Kidney (tissue), 14 donors: ENCODE measurements around the gene LPCAT1. TPM values are rescaled to one million over a fixed set of nuclear protein-coding genes. Genes with fewer than 3 reads are reported as not detected.

Source experiments
- DNase-seq, 5 donors: peaks; one replicate each; pipeline ENCODE4 v3.0.0-alpha.2; 2013 to 2020
- FAIRE-seq: peaks from 2 replicates; lab custom pipeline; 2012; peaks lifted over from hg19 to GRCh38; lab: Jason Lieb, UNC
- H3K27ac ChIP-seq, 2 donors: one replicate each; pipeline ENCODE4 v1.7.0; 2013; ENCODE audit warnings: low read depth in 2 of 2, low read length in 2 of 2, inconsistent platforms in 1 of 2
- H3K27me3 ChIP-seq: one replicate; pipeline ENCODE4 v1.7.1; 2013; ENCODE audit warnings: low read length, inconsistent platforms; ENCODE audit not compliant: control insufficient read depth, insufficient read depth
- H3K36me3 ChIP-seq, 3 donors: one replicate each; pipeline versions ENCODE4 v1.7.0 to v1.7.1; 2013; ENCODE audit warnings: low read length in 3 of 3, control low read depth in 1 of 3, inconsistent platforms in 1 of 3; ENCODE audit not compliant: insufficient read depth in 3 of 3, control insufficient read depth in 2 of 3
- H3K4me1 ChIP-seq, 3 donors: one replicate each; pipeline versions ENCODE4 v1.7.0 to v1.7.1; 2013; ENCODE audit warnings: low read length in 3 of 3, inconsistent platforms in 1 of 3, low read depth in 1 of 3; ENCODE audit not compliant: control insufficient read depth in 2 of 3, insufficient read depth in 2 of 3
- H3K4me3 ChIP-seq, 3 donors: one replicate each; pipeline versions ENCODE4 v1.7.0 to v1.8.1; 2013; ENCODE audit warnings: low read length in 3 of 3, control low read depth in 1 of 3, inconsistent platforms in 1 of 3
- H3K9ac ChIP-seq, 3 donors: one replicate each; pipeline versions ENCODE4 v1.7.0 to v1.7.1; 2013; ENCODE audit warnings: low read length in 3 of 3, control low read depth in 1 of 3, inconsistent platforms in 1 of 3
- H3K9me3 ChIP-seq, 3 donors: one replicate each; pipeline versions ENCODE4 v1.7.0 to v1.7.1; 2013; ENCODE audit warnings: low read length in 3 of 3, control low read depth in 1 of 3, inconsistent platforms in 1 of 3; ENCODE audit not compliant: control insufficient read depth in 2 of 3, insufficient read depth in 1 of 3
- intact Hi-C: fragments of 100-400 bp; cut with DNase I; formaldehyde crosslinking; loops from one replicate; pipeline ENCODE4 v1.11.1; 2022
- polyA plus RNA-seq: library from polyadenylated mRNA; stranded (reverse); fragments of 350-450 nt; fragmentation: Illumina TruSeq; extraction: RNeasy Lipid Tissue Mini Kit (QIAGEN cat#74804); gene quantifications from one replicate; pipeline ENCODE4 v1.2.3, GENCODE V29; 2014; ENCODE audit warnings: low read depth, low replicate concordance; ENCODE audit not compliant: insufficient read depth
- total RNA-seq: library from RNA; stranded (reverse); fragmentation: NEBNext Ultra II Directional; extraction: Animal tissue kit (Norgen Biotek cat#: 25700); gene quantifications from one replicate; pipeline ENCODE4 v1.2.1, GENCODE V29; 2021
- TF ChIP-seq, protein P1 (sequence below): IDR thresholded peaks from 3 replicates; pipeline ENCODE4 v1.5.1; 2012; ENCODE audit warnings: mild to moderate bottlenecking, moderate library complexity, borderline replicate concordance; ENCODE audit not compliant: insufficient read depth; ENCODE audit errors: extremely low read depth
- donor health status: control.
- donor health status: control.
- donor health status: control.
- donor health status: control.
- donor health status: control.
- donor health status: DM: yes; HTN: yes; CAD: no.
- donor health status: Normal renal cell carcinoma (clear cell type).

The LPCAT1 gene
- total and polyA plus RNA-seq, 2 donors from 2014 or later = 22.2 to 46.5 TPM

DNA sequence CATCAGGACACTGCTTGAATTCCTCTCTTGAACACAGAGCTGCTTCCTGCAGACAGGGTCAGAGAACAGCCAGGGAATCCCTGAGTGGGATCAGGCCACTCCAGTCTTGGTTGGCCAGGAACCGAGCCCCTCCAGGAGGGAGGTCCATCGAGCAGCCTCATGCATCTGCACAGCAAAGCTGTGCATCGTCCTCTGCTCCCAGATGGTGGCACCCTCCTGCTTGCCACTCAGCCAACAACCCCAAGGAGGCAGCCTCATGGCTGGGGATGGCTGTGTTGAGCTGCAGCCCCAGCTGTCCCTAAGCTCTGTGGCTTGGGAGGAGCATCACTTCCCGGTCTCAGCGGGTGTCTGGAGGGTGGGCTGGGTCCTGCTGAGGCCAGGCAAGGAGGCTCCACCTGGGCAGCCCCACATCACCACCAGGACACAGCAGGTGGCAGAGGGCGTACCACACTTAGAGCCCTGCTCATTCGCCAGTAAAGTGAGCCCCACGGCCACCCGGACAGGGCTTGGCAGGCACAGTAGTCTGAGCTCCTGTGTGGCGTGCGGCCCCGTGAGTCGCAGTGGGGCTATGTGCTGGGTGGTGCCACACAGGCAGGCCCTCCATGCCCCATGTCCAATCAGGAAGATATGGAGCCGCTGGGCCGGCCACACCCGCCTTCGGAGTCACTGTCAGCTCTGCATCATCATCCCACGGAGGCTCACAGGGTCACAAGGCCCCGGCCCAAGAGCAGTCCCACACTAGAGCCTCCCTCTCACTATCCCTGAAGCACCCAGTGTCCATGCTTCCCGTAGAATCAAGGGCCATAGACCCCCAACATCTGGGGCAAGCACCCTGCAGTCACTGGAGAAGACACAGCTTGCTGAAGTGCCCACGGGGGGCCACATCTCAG is 11.9 kb downstream of the LPCAT1 start:
- Histone ChIP-seq H3K9me3 (no peaks in the 10 kb centered on the region), H3K4me3 (no peak overlapping the region), H3K4me1 (no peaks in the 10 kb centered on the region), H3K27me3 (no peaks in the 10 kb centered on the region), H3K27ac (no peak overlapping the region), H3K9ac (no peak overlapping the region), H3K36me3 (peaks cover 0 to 2% (median 0%) of the 10 kb centered on the region in 3 donors)
- DNase-seq (peak in 3 of 5 donors; percentile 8 to 64 (median 27)), FAIRE-seq (no peak)
- intact Hi-C loops = no loop called here
- TF ChIP-seq, protein P1, sequence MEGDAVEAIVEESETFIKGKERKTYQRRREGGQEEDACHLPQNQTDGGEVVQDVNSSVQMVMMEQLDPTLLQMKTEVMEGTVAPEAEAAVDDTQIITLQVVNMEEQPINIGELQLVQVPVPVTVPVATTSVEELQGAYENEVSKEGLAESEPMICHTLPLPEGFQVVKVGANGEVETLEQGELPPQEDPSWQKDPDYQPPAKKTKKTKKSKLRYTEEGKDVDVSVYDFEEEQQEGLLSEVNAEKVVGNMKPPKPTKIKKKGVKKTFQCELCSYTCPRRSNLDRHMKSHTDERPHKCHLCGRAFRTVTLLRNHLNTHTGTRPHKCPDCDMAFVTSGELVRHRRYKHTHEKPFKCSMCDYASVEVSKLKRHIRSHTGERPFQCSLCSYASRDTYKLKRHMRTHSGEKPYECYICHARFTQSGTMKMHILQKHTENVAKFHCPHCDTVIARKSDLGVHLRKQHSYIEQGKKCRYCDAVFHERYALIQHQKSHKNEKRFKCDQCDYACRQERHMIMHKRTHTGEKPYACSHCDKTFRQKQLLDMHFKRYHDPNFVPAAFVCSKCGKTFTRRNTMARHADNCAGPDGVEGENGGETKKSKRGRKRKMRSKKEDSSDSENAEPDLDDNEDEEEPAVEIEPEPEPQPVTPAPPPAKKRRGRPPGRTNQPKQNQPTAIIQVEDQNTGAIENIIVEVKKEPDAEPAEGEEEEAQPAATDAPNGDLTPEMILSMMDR = no peak

DNA sequence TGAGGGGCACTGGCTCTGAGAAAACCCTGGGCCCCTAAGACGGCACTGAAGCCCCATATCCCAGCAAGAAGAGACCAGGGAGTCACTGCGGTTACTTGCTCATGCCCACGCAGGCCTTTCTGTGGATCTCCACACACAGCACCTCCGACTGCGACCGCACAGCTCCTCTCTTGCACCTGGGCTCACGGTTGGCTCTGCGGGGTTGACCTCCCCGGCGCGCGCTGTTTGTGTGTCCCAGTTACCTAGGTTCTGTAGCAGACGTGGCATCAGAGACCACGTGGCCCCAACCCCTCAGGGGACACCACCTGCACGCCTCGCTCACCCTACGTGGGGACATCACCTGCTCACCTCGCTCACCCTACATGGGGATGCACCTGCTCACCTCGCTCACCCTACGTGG is 12.7 kb downstream of the LPCAT1 start:
- DNase-seq (peak in 3 of 5 donors; percentile 2 to 70 (median 22)), FAIRE-seq (no peak)
- no peak overlapping the region for H3K4me3 ChIP-seq
- H3K4me1 ChIP-seq = no peaks in the 10 kb centered on the region
- no peaks in the 10 kb centered on the region for H3K27me3 ChIP-seq
- no peaks in the 10 kb centered on the region for H3K9me3 ChIP-seq
- no peak overlapping the region for H3K27ac ChIP-seq
- TF ChIP-seq, protein P1 = no peak
- no peak overlapping the region for H3K9ac ChIP-seq
- H3K36me3 ChIP-seq = peaks cover 0 to 2% (median 0%) of the 10 kb centered on the region in 3 donors
- intact Hi-C loops = no loop called here

DNA sequence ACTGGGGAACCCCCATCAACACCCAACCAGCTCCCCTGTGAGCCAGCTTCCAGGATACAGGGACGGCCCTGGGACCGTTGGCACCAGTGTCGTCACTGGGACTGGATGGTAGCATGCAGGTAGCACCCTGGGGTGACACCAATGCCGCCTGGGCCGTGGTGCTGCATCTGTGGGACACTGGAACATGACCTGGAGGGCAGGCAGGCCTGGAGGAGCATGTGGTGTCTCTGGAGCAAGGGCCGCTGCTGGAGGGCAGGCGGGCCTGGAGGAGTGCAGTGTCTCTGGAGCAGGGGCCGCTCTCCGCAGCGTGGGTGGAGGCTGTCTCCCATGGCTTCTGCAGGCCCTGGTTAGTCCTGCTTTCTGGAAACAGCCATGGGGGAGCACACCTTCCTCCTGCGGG is 13.1 kb downstream of the LPCAT1 start:
- no peak for FAIRE-seq
- TF ChIP-seq, protein P1 = no peak
- peak in 3 of 5 donors; percentile 6 to 59 (median 24) for DNase-seq
- Histone ChIP-seq H3K4me3 (no peak overlapping the region), H3K27me3 (no peaks in the 10 kb centered on the region), H3K9me3 (no peaks in the 10 kb centered on the region), H3K27ac (no peak overlapping the region), H3K9ac (no peak overlapping the region), H3K36me3 (peaks cover 0 to 2% (median 0%) of the 10 kb centered on the region in 3 donors), H3K4me1 (peaks cover 0 to 3% (median 0%) of the 10 kb centered on the region in 3 donors)
- intact Hi-C loops = no loop called here
